ENCODE data around the gene KCNV2.

DNA sequence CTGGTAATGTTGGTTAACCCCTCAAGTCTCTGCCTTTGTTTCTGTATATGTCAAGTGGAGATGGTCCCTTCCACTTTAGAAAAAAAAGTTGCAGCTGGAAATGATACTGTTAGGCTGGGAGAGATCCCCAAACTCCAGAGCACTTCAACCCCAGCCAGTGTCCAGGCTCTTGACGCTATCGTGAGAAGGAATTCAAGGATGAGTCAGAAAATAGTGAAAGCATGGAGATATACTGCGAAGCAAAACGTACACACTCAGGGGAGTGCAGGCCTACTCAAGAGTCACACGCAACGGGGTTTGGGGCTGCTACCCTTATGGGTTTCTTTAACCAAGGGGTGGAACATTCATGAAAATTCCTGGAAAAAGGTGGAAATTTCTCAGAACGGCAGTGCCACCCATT lies 24.9 kb downstream of the KCNV2 start:
- TF ChIP-seq, protein P1, sequence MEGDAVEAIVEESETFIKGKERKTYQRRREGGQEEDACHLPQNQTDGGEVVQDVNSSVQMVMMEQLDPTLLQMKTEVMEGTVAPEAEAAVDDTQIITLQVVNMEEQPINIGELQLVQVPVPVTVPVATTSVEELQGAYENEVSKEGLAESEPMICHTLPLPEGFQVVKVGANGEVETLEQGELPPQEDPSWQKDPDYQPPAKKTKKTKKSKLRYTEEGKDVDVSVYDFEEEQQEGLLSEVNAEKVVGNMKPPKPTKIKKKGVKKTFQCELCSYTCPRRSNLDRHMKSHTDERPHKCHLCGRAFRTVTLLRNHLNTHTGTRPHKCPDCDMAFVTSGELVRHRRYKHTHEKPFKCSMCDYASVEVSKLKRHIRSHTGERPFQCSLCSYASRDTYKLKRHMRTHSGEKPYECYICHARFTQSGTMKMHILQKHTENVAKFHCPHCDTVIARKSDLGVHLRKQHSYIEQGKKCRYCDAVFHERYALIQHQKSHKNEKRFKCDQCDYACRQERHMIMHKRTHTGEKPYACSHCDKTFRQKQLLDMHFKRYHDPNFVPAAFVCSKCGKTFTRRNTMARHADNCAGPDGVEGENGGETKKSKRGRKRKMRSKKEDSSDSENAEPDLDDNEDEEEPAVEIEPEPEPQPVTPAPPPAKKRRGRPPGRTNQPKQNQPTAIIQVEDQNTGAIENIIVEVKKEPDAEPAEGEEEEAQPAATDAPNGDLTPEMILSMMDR (IDR thresholded peaks at IDR 0.05; ENCODE audit: low read depth, low read length), result no peak
- no peak for TF ChIP-seq EZH2phosphoT487 (IDR thresholded peaks at IDR 0.05; ENCODE audit: low read depth)
